A549 (cell line): ENCODE measurements around the gene AMHR2. TPM values are rescaled to one million over a fixed set of nuclear protein-coding genes. Genes with fewer than 3 reads are reported as not detected.

ENCODE experiments used
- ATAC-seq, 2 experiments: fragments of 200-7000 bp in 1 of 2; fragments of >200 bp in 1 of 2; cut with Nextera tagmentation in 1 of 2; cut with Tn5 transposase in 1 of 2; 3 replicates each; pipeline versions ENCODE4 v1.8.0 to v1.9.1; 2018 to 2020; ENCODE audit warnings: mild to moderate bottlenecking in 1 of 2, moderate library complexity in 1 of 2
- CTCF ChIA-PET: fragments of 300-600 bp; sonication (Branson Sonifier 250); formaldehyde crosslinking; extraction: SDS; loops from one replicate; lab custom pipeline; 2021; ENCODE audit warnings: antibody characterized with exemption, inconsistent platforms; lab: Yijun Ruan, JAX
- POLR2A ChIA-PET: fragments of 350-600 bp; formaldehyde crosslinking; extraction: SDS; loops from one replicate; lab custom pipeline; 2021; ENCODE audit warnings: antibody characterized with exemption, inconsistent platforms; lab: Yijun Ruan, JAX
- DNase-seq, 2 experiments: peaks; one replicate each; pipeline versions ENCODE4 v3.0.0 to v3.0.0-alpha.2; 2011 to 2016; ENCODE audit warnings: low read depth in 1 of 2, low spot score in 1 of 2
- FAIRE-seq: peaks from 2 replicates; lab custom pipeline; 2011; peaks lifted over from hg19 to GRCh38; lab: Jason Lieb, UNC
- H3K27ac ChIP-seq, 2 experiments: fragments of >200 bp; sonication (Bioruptor Twin); formaldehyde crosslinking; 3 replicates each; pipeline ENCODE4 v1.5.1; 2016 to 2017
- H3K4me1 ChIP-seq: fragments of >200 bp; sonication (Bioruptor Twin); formaldehyde crosslinking; 3 replicates; pipeline ENCODE4 v1.6.1; 2016
- H3K4me2 ChIP-seq: fragments of >200 bp; sonication (Bioruptor Twin); formaldehyde crosslinking; 3 replicates; pipeline ENCODE4 v1.6.1; 2016
- H3K4me3 ChIP-seq: fragments of >200 bp; sonication (Bioruptor Twin); formaldehyde crosslinking; 3 replicates; pipeline ENCODE4 v1.5.1; 2016
- H3K9me3 ChIP-seq: fragments of >200 bp; sonication (Bioruptor Twin); formaldehyde crosslinking; 3 replicates; pipeline ENCODE4 v1.6.1; 2016
- BHLHE40 ChIP-seq: IDR thresholded peaks from 2 replicates; pipeline ENCODE4 v1.6.1; 2012; ENCODE audit warnings: low read depth, low read length, inconsistent platforms
- CBX2 ChIP-seq: fragments of 200-600 bp; sonication (generic); IDR thresholded peaks from 2 replicates; pipeline ENCODE4 v1.6.1; 2016; ENCODE audit warnings: low read depth, mild to moderate bottlenecking, borderline replicate concordance
- CEBPB ChIP-seq, 2 experiments: fragments of >200 bp in 1 of 2; sonication (Bioruptor Twin) in 1 of 2; formaldehyde crosslinking in 1 of 2; IDR thresholded peaks; 2 replicates each; pipeline ENCODE4 v1.6.1; 2012 to 2016
- CHD2 ChIP-seq: fragments of 150-350 bp; IDR thresholded peaks from 2 replicates; pipeline ENCODE4 v1.6.1; 2014; ENCODE audit warnings: low read length; ENCODE audit not compliant: partially characterized antibody
- EHF ChIP-seq: fragments of 250-450 bp; sonication (Bioruptor Pico); IDR thresholded peaks from 2 replicates; pipeline ENCODE4 v1.5.0; 2020; ENCODE audit warnings: mild to moderate bottlenecking
- ELK1 ChIP-seq: fragments of 150-350 bp; IDR thresholded peaks from 2 replicates; pipeline ENCODE4 v1.6.1; 2014; ENCODE audit warnings: low read depth, mild to moderate bottlenecking, low read length
- ESRRA ChIP-seq: fragments of 150-350 bp; IDR thresholded peaks from 2 replicates; pipeline ENCODE4 v1.6.1; 2014; ENCODE audit warnings: mild to moderate bottlenecking, low read length, borderline replicate concordance
- FOSB ChIP-seq: fragments of 250-450 bp; sonication (Bioruptor Pico); IDR thresholded peaks from 2 replicates; pipeline ENCODE4 v1.5.0; 2020; ENCODE audit warnings: mild to moderate bottlenecking, moderate library complexity
- HDAC2 ChIP-seq: fragments of 200-600 bp; sonication (generic); IDR thresholded peaks from 2 replicates; pipeline ENCODE4 v1.6.1; 2016
- HOXB13 ChIP-seq: fragments of 250-450 bp; sonication (Bioruptor Pico); IDR thresholded peaks from 2 replicates; pipeline ENCODE4 v1.5.0; 2020; ENCODE audit warnings: low read depth, mild to moderate bottlenecking, moderate library complexity
- KDM1A ChIP-seq: fragments of 200-600 bp; sonication (generic); IDR thresholded peaks from 2 replicates; pipeline ENCODE4 v1.6.1; 2016; ENCODE audit warnings: low read depth, mild to moderate bottlenecking
- MAFK ChIP-seq: fragments of 450-650 bp; IDR thresholded peaks from 2 replicates; pipeline ENCODE4 v1.6.1; 2014; ENCODE audit not compliant: partially characterized antibody
- MAZ ChIP-seq: fragments of 150-350 bp; IDR thresholded peaks from 2 replicates; pipeline ENCODE4 v1.6.1; 2014; ENCODE audit warnings: antibody characterized with exemption, low read depth, low read length, borderline replicate concordance
- MYC ChIP-seq: IDR thresholded peaks from 2 replicates; pipeline ENCODE4 v1.6.1; 2012; ENCODE audit warnings: mild to moderate bottlenecking, inconsistent platforms, low read length, improper control_type of control experiment, borderline replicate concordance
- POLR2AphosphoS2 ChIP-seq: conservative IDR thresholded peaks from 2 replicates; pipeline ENCODE4 v1.6.1; 2012; ENCODE audit warnings: low read length, improper control_type of control experiment, inconsistent platforms
- RAD21 ChIP-seq, 2 experiments: fragments of >200 bp in 1 of 2; sonication (Bioruptor Twin) in 1 of 2; formaldehyde crosslinking in 1 of 2; IDR thresholded peaks in 1 of 2; conservative IDR thresholded peaks in 1 of 2; 2 replicates in 1 of 2; 3 replicates in 1 of 2; pipeline ENCODE4 v1.6.1; 2012 to 2018; ENCODE audit warnings: inconsistent platforms in 1 of 2
- SREBF2 ChIP-seq: fragments of 450-650 bp; IDR thresholded peaks from 2 replicates; pipeline ENCODE4 v1.6.1; 2014; ENCODE audit warnings: mild to moderate bottlenecking, moderate library complexity
- TFCP2L1 ChIP-seq: fragments of 250-450 bp; sonication (Bioruptor Pico); IDR thresholded peaks from 2 replicates; pipeline ENCODE4 v1.5.0; 2021; ENCODE audit warnings: mild to moderate bottlenecking
- TP53 ChIP-seq: fragments of 250-450 bp; sonication (Bioruptor Pico); IDR thresholded peaks from 2 replicates; pipeline ENCODE4 v1.5.0; 2021; ENCODE audit warnings: mild to moderate bottlenecking, moderate library complexity
- ZC3H11A ChIP-seq: fragments of 450-650 bp; IDR thresholded peaks from 2 replicates; pipeline ENCODE4 v1.6.1; 2014; ENCODE audit warnings: antibody characterized with exemption, mild to moderate bottlenecking
- WGBS: methylation state at CpG from one replicate; pipeline ENCODE4 v1.1.6; 2017; ENCODE audit errors: missing lambda C conversion rate; 5-methylcytosine and 5-hydroxymethylcytosine counted together
- polyA plus RNA-seq, 4 experiments: library from polyadenylated mRNA; depleted of rRNA in 3 of 4; stranded (reverse); fragments of >200 nt; fragmentation: RNase III in 1 of 4; extraction: RNeasy Plus Mini Kit Qiagen cat#74134 plus additional on column Dnase treatment in 1 of 4; gene quantifications; 2 replicates in 3 of 4; 3 replicates in 1 of 4; pipeline ENCODE4 v1.2.3, GENCODE V29; 2011 to 2017
- TF ChIP-seq, protein P1 (sequence below): fragments of 250-450 bp; sonication (Bioruptor Pico); IDR thresholded peaks from 2 replicates; pipeline ENCODE4 v1.5.0; 2020; ENCODE audit warnings: low read depth, mild to moderate bottlenecking, moderate library complexity

AMHR2 gene
- polyA plus RNA-seq, 2 of the 4 experiments (the other 2 are of a cell fraction): 0.12 to 0.18 TPM

- H3K27ac ChIP-seq: no peak overlapping the region
- H3K4me1 ChIP-seq: peaks cover 41% of the 10 kb centered on the region; the same call in 2 of the 3 replicates
- ATAC-seq (peak; percentile 18 to 30; a peak in 3 of 6 replicates), FAIRE-seq (no peak), DNase-seq (no peak)
- H3K4me3 ChIP-seq: no peak overlapping the region
- H3K4me2 ChIP-seq: no peak overlapping the region
- ChIA-PET CTCF (interaction anchor here (3.3 kb wide), 1 partner anchor 10 kb away, joined by 14 read pairs; no protein-coding TSS in a partner anchor), POLR2A (interaction anchor here (0.5 to 2.8 kb wide), 4 partner anchors 8 to 13 kb away, joined by 3 to 9 read pairs (median 4); no protein-coding TSS in a partner anchor)
- H3K9me3 ChIP-seq: no peaks in the 10 kb centered on the region
- TF ChIP-seq SREBF2 (no peak), CBX2 (no peak), MYC (no peak), ELK1 (no peak), KDM1A (no peak), EHF (CRISPR knock-in tag) (no peak), MAZ (no peak), CHD2 (no peak), BHLHE40 (no peak), MAFK (no peak), HOXB13 (CRISPR knock-in tag) (no peak), TFCP2L1 (CRISPR knock-in tag) (no peak), RAD21 (conservative IDR thresholded peaks at IDR 0.05 in 1 of 2, IDR thresholded peaks at IDR 0.05 in 1 of 2) (no peak), ESRRA (no peak), HDAC2 (no peak)
- TF ChIP-seq, protein P1, sequence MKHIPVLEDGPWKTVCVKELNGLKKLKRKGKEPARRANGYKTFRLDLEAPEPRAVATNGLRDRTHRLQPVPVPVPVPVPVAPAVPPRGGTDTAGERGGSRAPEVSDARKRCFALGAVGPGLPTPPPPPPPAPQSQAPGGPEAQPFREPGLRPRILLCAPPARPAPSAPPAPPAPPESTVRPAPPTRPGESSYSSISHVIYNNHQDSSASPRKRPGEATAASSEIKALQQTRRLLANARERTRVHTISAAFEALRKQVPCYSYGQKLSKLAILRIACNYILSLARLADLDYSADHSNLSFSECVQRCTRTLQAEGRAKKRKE (CRISPR knock-in tag): no peak
- WGBS: 78% methylated on average over 2 of the region's 2 CpGs
Measured at GRCh38 chr12:53465679-53466078, 42.0 kb downstream of the AMHR2 start.

DNA sequence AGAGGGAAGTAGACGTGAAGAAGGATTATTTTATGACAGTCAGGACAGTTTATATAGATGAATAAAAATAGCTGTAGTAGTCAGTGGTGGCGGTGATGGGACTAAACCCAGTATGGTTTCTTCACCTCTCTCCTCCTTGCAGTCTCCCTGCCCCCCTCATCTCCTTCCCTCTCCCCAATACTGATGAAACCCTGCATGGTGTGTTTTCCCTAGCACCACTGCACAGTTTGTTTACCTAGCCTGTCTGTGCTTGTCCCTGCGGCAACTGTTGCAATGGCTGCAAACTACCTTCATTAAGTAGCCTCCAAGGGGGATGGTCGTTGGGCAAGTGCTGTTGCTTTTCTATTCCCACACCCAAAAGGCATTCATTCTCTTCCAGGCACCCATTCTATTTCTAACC, 43.0 kb downstream of the AMHR2 start:
- H3K4me1 ChIP-seq: peaks cover 31% of the 10 kb centered on the region; the same call in 2 of the 3 replicates
- ATAC-seq: peak; percentile 3 to 5; a peak in 2 of 6 replicates
- no peaks in the 10 kb centered on the region for H3K9me3 ChIP-seq
- H3K27ac ChIP-seq: no peak overlapping the region
- 0 out of 2 replicates have a peak, but pooled peaks have one; percentile 8 for TF ChIP-seq FOSB
- no peak for TF ChIP-seq ZC3H11A
- 85% methylated on average over 4 of the region's 4 CpGs for WGBS
- FAIRE-seq: no peak
- ChIA-PET CTCF (interaction anchor here (1.1 to 3.3 kb wide), 2 partner anchors 8 to 9 kb away, joined by 3 to 14 read pairs; no protein-coding TSS in a partner anchor), POLR2A (no interaction called here)
- H3K4me2 ChIP-seq: no peak overlapping the region
- DNase-seq: no peak
- H3K4me3 ChIP-seq: no peak overlapping the region

- H3K27ac ChIP-seq: no peak overlapping the region
- H3K4me2 ChIP-seq: no peak overlapping the region
- CTCF ChIA-PET: interaction anchor here (1.1 to 3.3 kb wide), 3 partner anchors 9 to 46 kb away, joined by 3 to 14 read pairs (median 5); no protein-coding TSS in a partner anchor
- ATAC-seq (no peak), FAIRE-seq (no peak), DNase-seq (no peak)
- TF ChIP-seq HOXB13 (CRISPR knock-in tag) (no peak), CEBPB (IDR thresholded peaks at IDR 0.05) (no peak), TP53 (CRISPR knock-in tag) (no peak), POLR2AphosphoS2 (no peak)
- no peaks in the 10 kb centered on the region for H3K9me3 ChIP-seq
- H3K4me3 ChIP-seq: no peak overlapping the region
- POLR2A ChIA-PET: no interaction called here
- peaks cover 29% of the 10 kb centered on the region; the same call in 2 of the 3 replicates for H3K4me1 ChIP-seq
- WGBS: 88% methylated on average over 5 of the region's 5 CpGs
Measured at GRCh38 chr12:53467082-53467481, 43.4 kb downstream of the AMHR2 start.
